HG03575 (cell line): ENCODE data around the gene CENPX.

Experiments
- ATAC-seq: cut with Tn5 transposase; IDR thresholded peaks from one replicate; pipeline ENCODE4 v1.9.1; 2021; ENCODE audit not compliant: unreplicated experiment, insufficient number of reproducible peaks, low FRiP score; ENCODE audit errors: extremely low read depth

CENPX gene

GRCh38 chr17:82004517-82005455 is 17.9 kb downstream of the CENPX start:
- no peak for ATAC-seq

GRCh38 chr17:82003411-82004381 is 19.0 kb downstream of the CENPX start:
- no peak for ATAC-seq

DNA sequence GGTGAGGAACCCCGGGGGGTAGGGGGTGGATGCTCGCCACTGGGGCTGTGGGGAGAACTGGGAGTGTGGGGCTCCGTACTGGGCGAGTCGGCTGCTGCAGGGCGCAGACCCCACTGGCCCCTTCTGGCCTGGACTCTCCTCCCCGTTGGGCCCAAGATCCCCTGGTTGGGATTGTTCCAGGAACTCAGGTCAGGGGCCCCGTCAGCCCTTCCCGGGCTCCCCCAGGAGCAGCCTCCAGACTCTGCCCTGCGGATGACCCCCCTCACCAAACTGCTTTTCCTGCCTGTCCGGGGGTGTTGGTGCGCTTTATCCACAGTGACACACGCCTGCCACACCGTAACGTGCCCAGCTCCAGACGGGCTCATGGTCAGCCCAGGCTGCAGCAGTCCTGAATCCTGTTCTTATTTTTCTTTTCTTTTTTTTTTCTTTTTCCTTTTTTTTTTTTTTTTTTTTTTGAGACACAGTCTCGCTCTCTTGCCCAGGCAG is 21.1 kb downstream of the CENPX start:
- no peak for ATAC-seq

- ATAC-seq: no peak
Observed at GRCh38 chr17:82000803-82001570, 21.7 kb downstream of the CENPX start.

GRCh38 chr17:81999976-82000802 is 22.5 kb downstream of the CENPX start:
- no peak for ATAC-seq

DNA sequence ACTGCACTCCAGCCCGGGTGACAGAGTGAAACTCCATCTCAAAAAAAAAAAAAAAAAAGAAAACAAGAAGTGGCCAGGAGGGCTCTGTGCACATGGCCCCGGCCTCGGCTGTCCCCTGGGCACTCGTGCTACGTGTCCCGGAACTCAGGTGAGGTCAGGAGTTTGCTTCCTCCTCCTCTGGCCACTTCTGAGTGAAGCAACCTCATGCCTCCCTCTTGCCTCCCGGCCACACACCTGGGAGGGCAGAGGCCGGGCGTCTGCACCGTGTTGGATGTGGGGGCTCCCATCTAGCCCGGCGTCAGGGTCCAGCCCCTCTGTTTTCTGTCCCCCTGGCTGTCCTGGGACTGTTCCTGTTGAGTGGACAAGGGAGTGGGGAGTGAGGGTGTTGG is 23.1 kb downstream of the CENPX start:
- no peak for ATAC-seq

DNA sequence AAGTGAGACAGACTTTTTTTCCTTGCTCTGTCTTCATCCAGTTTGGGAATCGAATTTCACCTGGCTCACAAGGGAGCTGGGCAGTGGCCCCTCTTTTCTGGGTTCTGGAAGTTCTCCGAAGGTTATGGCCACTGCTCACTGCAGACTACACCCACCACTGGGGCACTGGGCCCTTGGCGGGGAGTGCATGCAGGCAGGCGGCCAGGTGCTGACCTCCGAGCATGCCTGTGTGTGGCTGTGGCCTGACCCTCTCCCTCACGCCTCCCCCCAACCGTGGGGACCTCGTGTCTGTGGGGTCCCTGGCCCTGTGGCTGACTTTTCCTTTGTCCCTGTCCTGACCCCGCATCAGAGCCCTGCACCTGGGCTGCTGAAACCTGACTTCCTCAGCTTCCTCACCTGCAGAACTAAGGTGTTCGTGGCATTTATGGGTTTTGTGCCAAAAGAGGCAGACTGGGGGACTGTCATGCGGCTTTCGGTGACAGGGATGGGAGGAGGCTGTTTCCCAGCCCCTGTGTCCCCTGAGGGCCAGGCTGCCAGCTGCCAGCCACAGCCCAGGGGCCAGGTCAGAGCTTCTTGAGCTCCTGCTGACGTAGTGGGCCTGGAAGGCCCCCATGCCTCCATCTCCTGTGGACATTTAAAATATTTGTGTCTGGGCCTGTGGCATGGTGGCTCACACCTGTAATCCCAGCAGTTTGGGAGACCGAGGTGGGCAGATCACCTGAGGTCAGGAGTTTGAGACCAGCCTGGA is 23.8 kb downstream of the CENPX start:
- ATAC-seq: no peak

DNA sequence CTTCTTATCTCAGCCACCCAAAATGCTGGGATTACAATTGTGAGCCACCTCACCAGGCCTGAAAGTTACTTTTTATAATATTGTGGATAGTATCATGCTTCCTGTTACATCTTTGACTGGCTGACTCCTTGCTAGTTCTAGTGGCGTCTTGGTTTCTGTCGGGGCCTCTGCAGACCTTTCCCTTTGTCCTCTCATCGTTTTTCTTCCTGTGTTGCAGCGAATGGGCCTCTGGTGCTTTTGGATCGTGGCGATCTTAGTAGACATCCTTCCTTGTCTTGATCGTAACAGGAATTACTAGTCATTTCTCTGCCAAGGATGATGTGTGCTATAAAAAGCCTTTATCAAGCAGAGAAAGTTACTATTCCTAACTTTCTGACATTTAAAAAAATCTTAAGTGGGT is 24.5 kb downstream of the CENPX start:
- no peak for ATAC-seq

GRCh38 chr17:81996757-81997441 is 25.8 kb downstream of the CENPX start:
- ATAC-seq: no peak

- no peak for ATAC-seq
Observed at GRCh38 chr17:81996232-81996756, 26.4 kb downstream of the CENPX start.

GRCh38 chr17:81995463-81996231 is 27.0 kb downstream of the CENPX start:
- ATAC-seq: no peak

GRCh38 chr17:81994593-81995462 is 27.9 kb downstream of the CENPX start:
- ATAC-seq: no peak

DNA sequence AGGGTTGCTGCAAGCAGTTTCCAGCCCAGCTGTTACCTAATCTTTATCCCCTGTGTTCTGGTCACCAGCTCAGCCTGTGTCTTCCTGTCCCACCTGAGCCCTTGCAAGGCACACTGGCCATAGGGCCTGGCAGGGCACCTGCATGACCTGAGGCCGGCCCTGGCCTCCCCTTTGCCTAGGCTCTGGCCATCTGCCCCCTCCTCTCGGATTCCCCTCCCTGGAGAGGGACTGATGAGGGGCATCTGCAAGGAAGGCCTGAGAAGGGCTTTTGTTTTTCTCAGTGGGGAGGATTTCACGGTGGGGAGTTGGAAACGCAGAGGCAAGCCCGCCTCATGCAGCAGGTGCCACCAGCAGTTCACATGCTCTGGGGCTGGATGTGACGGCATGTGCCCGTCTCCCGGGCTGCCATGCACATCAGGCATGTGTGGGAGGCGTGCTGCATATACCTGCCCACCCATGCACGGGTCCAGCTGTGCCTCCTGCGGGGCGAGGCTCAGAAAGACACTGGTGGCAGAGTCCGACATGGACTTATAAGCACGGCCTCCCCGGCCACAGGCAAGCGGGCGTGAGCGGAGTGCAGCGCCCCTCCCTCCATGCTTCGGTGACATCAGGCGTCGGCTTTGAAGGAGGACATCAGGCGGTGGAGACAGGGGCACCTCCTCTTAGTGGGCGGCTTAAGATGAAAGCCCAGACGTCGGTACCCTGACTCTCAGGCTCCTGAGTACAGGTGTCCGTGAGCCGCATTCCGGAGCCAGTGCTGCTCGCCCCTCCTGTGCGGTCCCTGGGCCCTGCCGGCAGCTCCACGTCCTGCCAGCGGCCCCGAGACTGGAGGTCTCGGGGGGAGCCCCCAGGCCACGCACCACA is 28.7 kb downstream of the CENPX start:
- no peak for ATAC-seq
